ENCODE results near the gene DPT.

Gene DPT

GRCh38 chr1:168700575-168701268, 28.3 kb downstream of the DPT start:
- DNase-seq (ENCODE audit: low read depth in 2 of 2), result no peak

GRCh38 chr1:168698453-168698852, 30.6 kb downstream of the DPT start:
- no peak for DNase-seq (ENCODE audit: low read depth in 2 of 2)

- no peak for DNase-seq (ENCODE audit: low read depth in 2 of 2)
These were observed 31.5 kb downstream of the DPT start for GRCh38 chr1:168697356-168698126.

GRCh38 chr1:168696125-168696760, 32.8 kb downstream of the DPT start:
- no peak for DNase-seq (ENCODE audit: low read depth in 2 of 2)

- DNase-seq (ENCODE audit: low read depth in 2 of 2), result no peak
These were observed 35.2 kb downstream of the DPT start for GRCh38 chr1:168693872-168694238.

GRCh38 chr1:168693197-168693871, 35.7 kb downstream of the DPT start:
- DNase-seq (ENCODE audit: low read depth in 2 of 2), result no peak

- no peak for DNase-seq (ENCODE audit: low read depth in 2 of 2)
These were observed 36.5 kb downstream of the DPT start for GRCh38 chr1:168692472-168692871.

- no peak for DNase-seq (ENCODE audit: low read depth in 2 of 2)
These were observed 37.5 kb downstream of the DPT start for GRCh38 chr1:168691541-168691940.

GRCh38 chr1:168689726-168690602, 39.0 kb downstream of the DPT start:
- no peak for DNase-seq (ENCODE audit: low read depth in 2 of 2)

- no peak for DNase-seq (ENCODE audit: low read depth in 2 of 2)
These were observed 39.7 kb downstream of the DPT start for GRCh38 chr1:168689327-168689657.

GRCh38 chr1:168688644-168689326, 40.2 kb downstream of the DPT start:
- DNase-seq (ENCODE audit: low read depth in 2 of 2), result no peak

- no peak for DNase-seq (ENCODE audit: low read depth in 2 of 2)
These were observed 41.2 kb downstream of the DPT start for GRCh38 chr1:168687816-168688215.

- DNase-seq (ENCODE audit: low read depth in 2 of 2), result no peak
These were observed 42.3 kb downstream of the DPT start for GRCh38 chr1:168686666-168687065.

- no peak for DNase-seq (ENCODE audit: low read depth in 2 of 2)
These were observed 45.1 kb downstream of the DPT start for GRCh38 chr1:168683871-168684270.

- DNase-seq (ENCODE audit: low read depth in 2 of 2), result no peak
These were observed 52.1 kb downstream of the DPT start for GRCh38 chr1:168676861-168677260.

- DNase-seq (ENCODE audit: low read depth in 2 of 2), result no peak
These were observed 52.8 kb downstream of the DPT start for GRCh38 chr1:168676029-168676812.

- no peak for DNase-seq (ENCODE audit: low read depth in 2 of 2)
These were observed 54.9 kb downstream of the DPT start for GRCh38 chr1:168673974-168674683.

- no peak for DNase-seq (ENCODE audit: low read depth in 2 of 2)
These were observed 56.7 kb downstream of the DPT start for GRCh38 chr1:168672278-168672677.

- DNase-seq (ENCODE audit: low read depth in 2 of 2), result no peak
These were observed 57.2 kb downstream of the DPT start for GRCh38 chr1:168671782-168672181.
